GM12865 (cell line): Measurements from ENCODE around the gene NRDE2.

ENCODE experiments used
- DNase-seq: peaks from one replicate; pipeline ENCODE4 v3.0.0; 2010; ENCODE audit warnings: low read depth
- H3K4me3 ChIP-seq: 2 replicates; pipeline ENCODE4 v1.5.1; 2011; ENCODE audit warnings: mild to moderate bottlenecking, low read depth, low read length, control low read depth
- TF ChIP-seq, protein P1 (sequence below): IDR thresholded peaks from 2 replicates; pipeline ENCODE4 v1.5.1; 2011; ENCODE audit warnings: low read length, control low read depth, low read depth, inconsistent platforms; ENCODE audit not compliant: insufficient read depth; ENCODE audit errors: missing control alignments

Gene NRDE2

DNA sequence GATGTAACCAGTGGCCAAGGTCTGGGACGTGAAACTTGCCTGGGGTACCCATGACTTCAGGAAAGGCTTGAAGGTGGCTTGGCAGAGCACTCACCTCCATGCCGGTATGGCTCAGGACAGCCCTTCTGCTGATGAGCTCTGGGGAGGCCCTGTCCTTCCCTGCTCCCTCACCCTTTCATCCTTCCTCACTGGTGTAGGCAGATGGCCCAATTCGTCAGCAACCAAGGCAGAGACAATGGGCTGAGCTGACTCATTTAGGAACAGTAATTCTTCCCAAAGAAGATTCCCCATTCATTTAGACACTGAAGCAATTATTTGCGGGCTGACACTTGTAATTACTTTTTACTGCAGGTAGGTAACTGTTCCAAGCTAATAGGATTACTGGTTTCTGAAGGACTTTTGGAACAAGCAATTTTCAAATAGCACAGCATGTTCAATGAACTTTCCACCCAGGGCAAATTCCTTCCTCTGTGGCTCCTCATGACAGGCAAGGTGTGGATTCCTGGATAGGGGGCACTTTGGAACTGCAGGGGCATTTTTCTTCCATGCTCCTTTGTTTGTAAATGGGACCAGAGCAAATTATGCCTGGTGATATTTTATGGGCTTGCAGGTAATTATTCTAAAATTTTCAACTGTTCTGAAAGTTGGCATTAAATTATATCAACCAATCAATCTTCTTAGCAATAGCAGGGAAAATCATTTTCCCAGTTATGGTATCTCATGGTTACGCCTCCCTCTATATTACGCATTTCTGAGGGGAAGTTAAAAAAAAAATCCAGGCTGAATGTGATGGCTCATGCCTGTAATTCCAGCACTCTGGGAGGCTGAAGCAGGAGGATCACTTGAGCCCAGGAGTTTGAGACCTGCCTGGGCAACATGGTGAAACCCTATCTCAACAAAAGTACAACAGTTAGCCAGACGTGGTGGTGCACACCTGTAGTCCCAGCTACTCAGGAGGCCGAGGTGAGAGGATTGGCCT is 24.1 kb upstream of the NRDE2 start:
- no peak for DNase-seq
- TF ChIP-seq, protein P1, sequence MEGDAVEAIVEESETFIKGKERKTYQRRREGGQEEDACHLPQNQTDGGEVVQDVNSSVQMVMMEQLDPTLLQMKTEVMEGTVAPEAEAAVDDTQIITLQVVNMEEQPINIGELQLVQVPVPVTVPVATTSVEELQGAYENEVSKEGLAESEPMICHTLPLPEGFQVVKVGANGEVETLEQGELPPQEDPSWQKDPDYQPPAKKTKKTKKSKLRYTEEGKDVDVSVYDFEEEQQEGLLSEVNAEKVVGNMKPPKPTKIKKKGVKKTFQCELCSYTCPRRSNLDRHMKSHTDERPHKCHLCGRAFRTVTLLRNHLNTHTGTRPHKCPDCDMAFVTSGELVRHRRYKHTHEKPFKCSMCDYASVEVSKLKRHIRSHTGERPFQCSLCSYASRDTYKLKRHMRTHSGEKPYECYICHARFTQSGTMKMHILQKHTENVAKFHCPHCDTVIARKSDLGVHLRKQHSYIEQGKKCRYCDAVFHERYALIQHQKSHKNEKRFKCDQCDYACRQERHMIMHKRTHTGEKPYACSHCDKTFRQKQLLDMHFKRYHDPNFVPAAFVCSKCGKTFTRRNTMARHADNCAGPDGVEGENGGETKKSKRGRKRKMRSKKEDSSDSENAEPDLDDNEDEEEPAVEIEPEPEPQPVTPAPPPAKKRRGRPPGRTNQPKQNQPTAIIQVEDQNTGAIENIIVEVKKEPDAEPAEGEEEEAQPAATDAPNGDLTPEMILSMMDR = no peak
- no peak overlapping the region for H3K4me3 ChIP-seq

DNA sequence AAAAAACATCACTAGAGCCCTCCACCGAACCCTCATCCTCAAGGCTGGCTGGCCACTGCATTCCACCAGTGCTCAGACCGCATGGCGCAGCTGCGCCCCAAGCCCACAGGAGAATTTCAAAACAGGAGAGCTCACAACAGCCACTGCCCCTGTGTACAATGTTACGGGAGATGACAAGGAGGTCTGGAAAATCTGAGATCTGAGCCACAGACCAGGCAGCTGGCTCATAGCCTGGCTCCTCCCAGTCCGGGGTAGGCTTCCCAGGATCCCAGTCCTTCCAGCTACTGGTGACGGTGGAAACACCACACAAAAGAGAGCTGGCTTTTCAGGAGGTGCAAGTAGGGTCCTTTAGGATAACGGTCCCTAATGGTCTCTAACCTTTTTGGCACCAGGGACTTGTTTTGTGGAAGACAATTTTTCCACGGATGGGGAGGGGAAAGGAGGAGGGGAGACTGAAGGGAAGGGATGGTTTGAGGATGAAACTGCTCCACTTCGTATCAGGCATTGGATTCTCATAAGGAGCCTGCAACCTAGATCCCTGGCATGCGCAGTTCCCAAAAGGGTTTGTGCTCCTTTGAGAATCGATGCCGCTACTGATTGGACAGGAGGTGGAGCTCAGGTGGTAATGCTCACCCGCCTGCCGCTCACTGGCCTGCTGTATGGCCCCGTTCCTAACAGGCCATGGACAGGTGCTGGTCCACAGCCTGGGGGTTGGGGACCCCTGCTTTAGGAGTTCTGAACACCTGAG is 23.0 kb upstream of the NRDE2 start:
- no peak for DNase-seq
- H3K4me3 ChIP-seq = no peak overlapping the region
- TF ChIP-seq, protein P1 = no peak

DNA sequence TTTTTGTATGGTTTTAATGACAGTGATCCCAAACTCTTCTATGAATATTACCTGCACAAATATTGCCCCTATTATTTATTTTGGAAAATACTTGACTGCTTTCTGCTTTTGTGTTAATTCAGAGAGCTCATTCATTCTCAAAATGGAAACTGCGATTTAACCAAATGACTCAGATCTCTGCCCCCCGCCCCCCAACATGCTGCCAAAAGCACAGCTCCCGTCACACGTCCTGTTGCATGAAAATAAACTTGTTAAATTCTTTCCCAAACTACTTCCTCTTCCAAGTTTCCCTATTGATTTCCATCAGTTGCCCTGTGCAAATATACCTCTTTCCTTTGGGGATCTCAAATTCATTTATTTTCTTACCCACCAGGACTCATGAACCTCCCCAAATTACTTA is 18.0 kb upstream of the NRDE2 start:
- no peak overlapping the region for H3K4me3 ChIP-seq
- peak; percentile 37 for DNase-seq
- TF ChIP-seq, protein P1 = no peak

DNA sequence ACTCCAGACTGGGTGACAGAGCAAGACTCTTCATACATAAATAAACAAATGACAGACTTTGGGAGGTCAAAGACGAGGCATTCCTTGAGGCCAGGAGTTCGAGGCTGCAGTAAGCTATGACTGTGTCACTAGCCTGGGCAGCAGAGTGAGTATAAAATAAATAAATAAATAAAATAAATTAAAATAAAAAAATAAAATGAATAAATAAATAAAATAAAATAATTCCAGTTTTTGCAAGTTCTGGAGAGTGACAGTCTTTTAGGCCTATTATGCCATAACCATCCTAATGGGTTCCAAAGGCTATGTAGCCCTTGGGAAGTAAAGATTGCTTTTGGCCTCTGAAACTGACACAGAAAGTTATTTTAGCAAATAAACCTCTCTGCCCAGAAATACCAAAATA is 16.5 kb upstream of the NRDE2 start:
- H3K4me3 ChIP-seq = no peak overlapping the region
- no peak for DNase-seq
- TF ChIP-seq, protein P1 = no peak

DNA sequence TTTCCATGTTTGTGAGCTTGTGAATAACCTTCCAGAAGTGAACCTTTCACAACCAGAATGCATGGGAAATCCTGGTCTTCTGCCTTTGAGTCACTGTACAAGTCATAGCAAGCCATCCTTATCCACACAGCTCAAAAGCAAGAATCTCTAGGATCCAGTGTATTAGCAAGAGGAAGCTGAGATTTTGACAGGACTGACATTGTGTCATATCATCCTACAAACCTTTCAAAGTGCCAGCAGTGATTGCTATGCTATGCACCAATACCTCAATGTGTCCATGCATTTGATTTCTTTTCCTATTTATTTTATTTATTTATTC is 13.5 kb upstream of the NRDE2 start:
- TF ChIP-seq, protein P1 = no peak
- DNase-seq = no peak
- no peak overlapping the region for H3K4me3 ChIP-seq

DNA sequence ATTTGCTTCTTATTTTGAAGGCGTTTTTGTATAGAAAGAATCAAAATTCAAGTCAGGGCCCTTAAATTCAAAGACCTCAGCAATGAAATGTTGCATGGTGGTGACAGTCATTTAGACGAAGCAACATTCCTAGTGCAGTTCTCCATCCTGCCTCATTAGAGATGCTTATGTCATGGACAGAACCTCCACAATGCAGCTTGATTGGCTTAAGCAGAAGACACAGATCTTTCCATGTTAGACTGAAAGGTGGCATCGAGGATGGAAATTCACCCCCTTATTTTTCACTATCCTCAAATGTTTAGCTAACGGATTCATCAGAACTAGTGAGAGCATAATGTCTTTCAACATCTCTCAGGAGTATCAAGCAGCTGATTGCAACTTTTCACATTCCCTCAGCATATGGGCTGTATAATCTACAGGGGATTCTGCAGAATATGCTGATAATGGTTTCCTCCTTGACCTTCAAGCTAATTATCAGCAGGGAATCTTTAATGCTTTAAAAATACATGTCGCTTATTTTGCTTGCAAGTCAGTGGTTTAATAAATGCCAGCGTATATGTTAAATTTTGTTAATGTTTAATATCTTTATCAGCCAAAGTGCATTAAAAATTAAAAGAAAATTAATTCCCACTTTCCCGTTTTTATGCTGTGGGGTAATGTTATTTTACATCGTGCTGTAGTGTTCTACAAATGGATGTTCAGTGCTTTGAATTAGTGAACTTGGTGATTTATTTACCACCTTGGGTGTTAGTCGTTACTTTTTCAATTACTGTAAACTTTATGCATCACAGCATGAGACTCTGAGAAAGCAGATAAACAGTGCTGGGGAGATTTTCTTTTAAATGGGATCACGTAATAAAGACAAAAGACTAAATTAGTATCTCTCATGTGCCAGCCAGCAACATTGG is 12.8 kb upstream of the NRDE2 start:
- no peak overlapping the region for H3K4me3 ChIP-seq
- no peak for DNase-seq
- TF ChIP-seq, protein P1 = no peak
